Measurements from ENCODE around the gene MAD2L1. TPM values are rescaled to one million over a fixed set of nuclear protein-coding genes. Genes with fewer than 3 reads are reported as not detected.

MAD2L1 gene
- total RNA-seq, 2 donors from 2014 or later: 2.4 to 11.0 TPM

- Histone ChIP-seq H3K27me3 (replicated peaks; ENCODE audit: insufficient read depth) (no peaks in the 10 kb centered on the region), H3K9me3 (no peaks in the 10 kb centered on the region), H3K4me1 (replicated peaks) (no peaks in the 10 kb centered on the region), H3K36me3 (no peaks in the 10 kb centered on the region), H3K4me3 (no peak overlapping the region), H3K27ac (no peak overlapping the region)
- intact Hi-C loops (cut with DNase I): no loop called here
- 13% methylated on average over 1 of the region's 1 CpG for WGBS
- no peak for TF ChIP-seq POLR2A (IDR thresholded peaks at IDR 0.05)
- TF ChIP-seq, protein P1, sequence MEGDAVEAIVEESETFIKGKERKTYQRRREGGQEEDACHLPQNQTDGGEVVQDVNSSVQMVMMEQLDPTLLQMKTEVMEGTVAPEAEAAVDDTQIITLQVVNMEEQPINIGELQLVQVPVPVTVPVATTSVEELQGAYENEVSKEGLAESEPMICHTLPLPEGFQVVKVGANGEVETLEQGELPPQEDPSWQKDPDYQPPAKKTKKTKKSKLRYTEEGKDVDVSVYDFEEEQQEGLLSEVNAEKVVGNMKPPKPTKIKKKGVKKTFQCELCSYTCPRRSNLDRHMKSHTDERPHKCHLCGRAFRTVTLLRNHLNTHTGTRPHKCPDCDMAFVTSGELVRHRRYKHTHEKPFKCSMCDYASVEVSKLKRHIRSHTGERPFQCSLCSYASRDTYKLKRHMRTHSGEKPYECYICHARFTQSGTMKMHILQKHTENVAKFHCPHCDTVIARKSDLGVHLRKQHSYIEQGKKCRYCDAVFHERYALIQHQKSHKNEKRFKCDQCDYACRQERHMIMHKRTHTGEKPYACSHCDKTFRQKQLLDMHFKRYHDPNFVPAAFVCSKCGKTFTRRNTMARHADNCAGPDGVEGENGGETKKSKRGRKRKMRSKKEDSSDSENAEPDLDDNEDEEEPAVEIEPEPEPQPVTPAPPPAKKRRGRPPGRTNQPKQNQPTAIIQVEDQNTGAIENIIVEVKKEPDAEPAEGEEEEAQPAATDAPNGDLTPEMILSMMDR (IDR thresholded peaks at IDR 0.05): no peak
- DNase-seq (ENCODE audit: low spot score): no peak
These were observed 11.5 kb downstream of the MAD2L1 start for GRCh38 chr4:120055162-120055561.

GRCh38 chr4:120053911-120054310 lies 12.7 kb downstream of the MAD2L1 start:
- no peaks in the 10 kb centered on the region for H3K9me3 ChIP-seq
- no peak overlapping the region for H3K4me3 ChIP-seq
- no peaks in the 10 kb centered on the region for H3K4me1 ChIP-seq (replicated peaks)
- no peaks in the 10 kb centered on the region for H3K36me3 ChIP-seq
- WGBS: 88% methylated on average over 1 of the region's 1 CpG
- intact Hi-C loops (cut with DNase I): loop anchor here (5.0 kb wide), 2 partner anchors 322 to 602 kb away; no protein-coding TSS in a partner anchor
- TF ChIP-seq, protein P1 (IDR thresholded peaks at IDR 0.05): no peak
- no peak for TF ChIP-seq POLR2AphosphoS5 (IDR thresholded peaks at IDR 0.05)
- TF ChIP-seq POLR2A (IDR thresholded peaks at IDR 0.05): no peak
- DNase-seq (ENCODE audit: low spot score): no peak
- no peaks in the 10 kb centered on the region for H3K27me3 ChIP-seq (replicated peaks; ENCODE audit: insufficient read depth)
- H3K27ac ChIP-seq: no peak overlapping the region

- H3K27ac ChIP-seq: no peak overlapping the region
- no peak for DNase-seq (ENCODE audit: low spot score)
- no peaks in the 10 kb centered on the region for H3K4me1 ChIP-seq (replicated peaks)
- intact Hi-C loops (cut with DNase I): loop anchor here (5.0 kb wide), 2 partner anchors 321 to 601 kb away; no protein-coding TSS in a partner anchor
- no peaks in the 10 kb centered on the region for H3K36me3 ChIP-seq
- 75% methylated on average over 4 of the region's 4 CpGs for WGBS
- no peaks in the 10 kb centered on the region for H3K9me3 ChIP-seq
- no peak overlapping the region for H3K4me3 ChIP-seq
- TF ChIP-seq, protein P1 (IDR thresholded peaks at IDR 0.05): no peak
- TF ChIP-seq POLR2AphosphoS5 (IDR thresholded peaks at IDR 0.05) (no peak), POLR2A (IDR thresholded peaks at IDR 0.05) (no peak)
- H3K27me3 ChIP-seq (replicated peaks; ENCODE audit: insufficient read depth): no peaks in the 10 kb centered on the region
These were observed 13.8 kb downstream of the MAD2L1 start for GRCh38 chr4:120052856-120053255.

- intact Hi-C loops (cut with DNase I): loop anchor here (5.0 kb wide), 2 partner anchors 319 to 599 kb away; no protein-coding TSS in a partner anchor
- no peak overlapping the region for H3K4me3 ChIP-seq
- DNase-seq (ENCODE audit: low spot score): no peak
- H3K4me1 ChIP-seq (replicated peaks): no peaks in the 10 kb centered on the region
- H3K27me3 ChIP-seq (replicated peaks; ENCODE audit: insufficient read depth): no peaks in the 10 kb centered on the region
- WGBS: 67% methylated on average over 1 of the region's 1 CpG
- H3K9me3 ChIP-seq: no peaks in the 10 kb centered on the region
- H3K27ac ChIP-seq: no peak overlapping the region
- no peaks in the 10 kb centered on the region for H3K36me3 ChIP-seq
- TF ChIP-seq POLR2A (IDR thresholded peaks at IDR 0.05) (no peak), POLR2AphosphoS5 (IDR thresholded peaks at IDR 0.05) (no peak)
- TF ChIP-seq, protein P1 (IDR thresholded peaks at IDR 0.05): no peak
These were observed 15.4 kb downstream of the MAD2L1 start for GRCh38 chr4:120051253-120051652.

DNA sequence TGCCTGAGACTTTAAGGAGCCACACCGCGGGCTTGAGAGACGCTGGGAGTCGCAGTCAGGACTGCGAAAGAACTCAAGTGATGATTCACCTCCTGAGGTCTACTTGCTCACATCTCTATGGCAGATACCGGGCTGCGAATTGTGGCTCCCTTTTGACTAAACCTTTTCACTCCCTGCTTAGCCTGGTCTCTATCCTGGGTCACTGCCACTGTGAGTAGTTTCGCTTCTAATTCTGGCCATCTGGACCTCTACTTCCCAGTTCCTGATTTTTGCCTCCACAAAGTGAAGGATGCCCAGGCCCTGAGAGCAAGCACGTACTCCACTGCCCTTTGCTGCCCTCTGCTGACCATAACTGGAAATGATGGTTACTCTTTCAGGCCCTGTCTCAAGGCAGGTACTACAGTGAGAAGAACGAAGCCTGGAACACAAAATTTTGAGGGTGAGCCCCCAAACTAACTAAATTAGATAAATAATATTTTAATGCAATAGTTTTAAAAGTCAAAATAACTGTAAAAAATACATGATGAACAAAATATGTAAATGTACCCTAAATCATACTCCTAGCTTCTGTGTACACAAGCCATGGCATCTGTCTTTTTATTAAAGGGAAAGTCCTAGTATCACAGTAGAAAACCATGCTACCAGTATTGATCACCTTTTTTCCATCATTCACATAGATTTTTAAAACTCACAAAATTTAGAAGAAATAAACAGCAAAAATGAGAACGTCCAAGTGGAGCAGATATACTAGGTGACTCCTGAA lies 16.7 kb downstream of the MAD2L1 start:
- H3K27me3 ChIP-seq (replicated peaks; ENCODE audit: insufficient read depth): no peaks in the 10 kb centered on the region
- 45% methylated on average over 11 of the region's 11 CpGs for WGBS
- no peaks in the 10 kb centered on the region for H3K36me3 ChIP-seq
- no peaks in the 10 kb centered on the region for H3K4me1 ChIP-seq (replicated peaks)
- H3K27ac ChIP-seq: peak overlapping the region; percentile 10 to 44
- no peaks in the 10 kb centered on the region for H3K9me3 ChIP-seq
- no peak overlapping the region for H3K4me3 ChIP-seq
- TF ChIP-seq POLR2A (IDR thresholded peaks at IDR 0.05) (no peak), POLR2AphosphoS5 (IDR thresholded peaks at IDR 0.05) (no peak)
- TF ChIP-seq, protein P1 (IDR thresholded peaks at IDR 0.05): peak; percentile 43 to 81 (median 74)
- DNase-seq (ENCODE audit: low spot score): peak; percentile 75
- intact Hi-C loops (cut with DNase I): loop anchor here (1.0 to 10.0 kb wide), 6 partner anchors 65 to 598 kb away; partner anchors contain the start of gene PDE5A

Data from prostate gland (tissue), 2 donors.